BLaER1 (cell line): ENCODE data around the gene PKDREJ.

Experiments used
- H3K27ac ChIP-seq: shearing (Covaris generic); formaldehyde crosslinking; 2 replicates; pipeline ENCODE4 v1.8.1; 2022
- H3K27me3 ChIP-seq: shearing (Covaris generic); formaldehyde crosslinking; 2 replicates; pipeline ENCODE4 v1.8.1; 2022
- H3K36me3 ChIP-seq: shearing (Covaris generic); formaldehyde crosslinking; 2 replicates; pipeline ENCODE4 v1.8.1; 2022
- H3K4me1 ChIP-seq: shearing (Covaris generic); formaldehyde crosslinking; 2 replicates; pipeline ENCODE4 v1.8.1; 2022
- H3K4me2 ChIP-seq: shearing (Covaris generic); formaldehyde crosslinking; 2 replicates; pipeline ENCODE4 v1.8.1; 2022
- H3K4me3 ChIP-seq: shearing (Covaris generic); formaldehyde crosslinking; 2 replicates; pipeline ENCODE4 v1.8.1; 2022
- H3K9ac ChIP-seq: shearing (Covaris generic); formaldehyde crosslinking; 2 replicates; pipeline ENCODE4 v1.8.1; 2022
- H3K9me3 ChIP-seq: shearing (Covaris generic); formaldehyde crosslinking; 2 replicates; pipeline ENCODE4 v1.8.1; 2022
- H4K20me1 ChIP-seq: shearing (Covaris generic); formaldehyde crosslinking; 2 replicates; pipeline ENCODE4 v1.8.1; 2022
- Cebpa-rat ChIP-seq: shearing (Covaris generic); IDR thresholded peaks from 2 replicates; pipeline ENCODE4 v1.8.1; 2022

The PKDREJ gene

GRCh38 chr22:46290121-46290842, 27.1 kb upstream of the PKDREJ start:
- no peak overlapping the region for H3K9ac ChIP-seq

GRCh38 chr22:46289244-46289891, 26.2 kb upstream of the PKDREJ start:
- H3K9ac ChIP-seq = peak overlapping the region; percentile 59; the same call in 1 of the 2 replicates
- TF ChIP-seq Cebpa-rat = no peak
- peak overlapping the region; percentile 89 for H3K27ac ChIP-seq
- H3K27me3 ChIP-seq = no peaks in the 10 kb centered on the region
- H3K4me1 ChIP-seq = peaks cover 81% of the 10 kb centered on the region
- H3K36me3 ChIP-seq = peaks cover 27% of the 10 kb centered on the region
- no peak overlapping the region for H3K4me3 ChIP-seq
- H3K9me3 ChIP-seq = 0 out of 2 replicates have a peak, but pooled peaks cover 4% of the 10 kb centered on the region
- no peaks in the 10 kb centered on the region for H4K20me1 ChIP-seq
- peak overlapping the region; percentile 94 for H3K4me2 ChIP-seq

More at GRCh38 chr22:46290121-46290842, 27.1 kb upstream of the PKDREJ start:
- H3K4me3 ChIP-seq = no peak overlapping the region
- TF ChIP-seq Cebpa-rat = no peak
- H3K27ac ChIP-seq = peak overlapping the region; percentile 89
- peaks cover 90% of the 10 kb centered on the region for H3K4me1 ChIP-seq
- H3K9me3 ChIP-seq = 0 out of 2 replicates have a peak, but pooled peaks cover 4% of the 10 kb centered on the region
- H3K4me2 ChIP-seq = peak overlapping the region; percentile 94
- H3K27me3 ChIP-seq = no peaks in the 10 kb centered on the region
- H3K36me3 ChIP-seq = peaks cover 18% of the 10 kb centered on the region; the same call in 1 of the 2 replicates
- H4K20me1 ChIP-seq = no peaks in the 10 kb centered on the region

- Histone ChIP-seq H3K9me3 (0 out of 2 replicates have a peak, but pooled peaks cover 4% of the 10 kb centered on the region), H3K27me3 (no peaks in the 10 kb centered on the region), H3K4me1 (peaks cover 75% of the 10 kb centered on the region), H3K36me3 (peaks cover 31% of the 10 kb centered on the region), H3K9ac (peak overlapping the region; percentile 59; the same call in 1 of the 2 replicates), H4K20me1 (no peaks in the 10 kb centered on the region), H3K4me3 (no peak overlapping the region), H3K27ac (peak overlapping the region; percentile 89), H3K4me2 (peak overlapping the region; percentile 94)
- no peak for TF ChIP-seq Cebpa-rat
Observed at GRCh38 chr22:46288846-46289243, 25.7 kb upstream of the PKDREJ start.

- H3K4me3 ChIP-seq = peak overlapping the region; percentile 35
- H3K9ac ChIP-seq = peak overlapping the region; percentile 59
- H3K27ac ChIP-seq = peak overlapping the region; percentile 89
- TF ChIP-seq Cebpa-rat = no peak
- peaks cover 68% of the 10 kb centered on the region for H3K4me1 ChIP-seq
- H3K4me2 ChIP-seq = peak overlapping the region; percentile 94
- H3K36me3 ChIP-seq = peaks cover 34% of the 10 kb centered on the region
- no peaks in the 10 kb centered on the region for H4K20me1 ChIP-seq
- 0 out of 2 replicates have a peak, but pooled peaks cover 4% of the 10 kb centered on the region for H3K9me3 ChIP-seq
- H3K27me3 ChIP-seq = no peaks in the 10 kb centered on the region
Observed at GRCh38 chr22:46287873-46288751, 25.0 kb upstream of the PKDREJ start.

- 0 out of 2 replicates have a peak, but pooled peaks cover 4% of the 10 kb centered on the region for H3K9me3 ChIP-seq
- H3K4me1 ChIP-seq = peaks cover 59% of the 10 kb centered on the region
- H3K27me3 ChIP-seq = no peaks in the 10 kb centered on the region
- H3K36me3 ChIP-seq = peaks cover 39% of the 10 kb centered on the region
- H3K4me3 ChIP-seq = peak overlapping the region; percentile 35; the same call in 1 of the 2 replicates
- peak overlapping the region; percentile 94 for H3K4me2 ChIP-seq
- no peak for TF ChIP-seq Cebpa-rat
- H3K27ac ChIP-seq = peak overlapping the region; percentile 89
- peak overlapping the region; percentile 59 for H3K9ac ChIP-seq
- H4K20me1 ChIP-seq = no peaks in the 10 kb centered on the region
Observed at GRCh38 chr22:46286941-46287872, 24.1 kb upstream of the PKDREJ start.

- no peak overlapping the region for H3K4me3 ChIP-seq
- H4K20me1 ChIP-seq = no peaks in the 10 kb centered on the region
- H3K9me3 ChIP-seq = no peaks in the 10 kb centered on the region
- no peak overlapping the region for H3K27ac ChIP-seq
- peaks cover 41% of the 10 kb centered on the region for H3K36me3 ChIP-seq
- no peak overlapping the region for H3K4me2 ChIP-seq
- peaks cover 61% of the 10 kb centered on the region for H3K4me1 ChIP-seq
- no peak for TF ChIP-seq Cebpa-rat
- H3K27me3 ChIP-seq = no peaks in the 10 kb centered on the region
- H3K9ac ChIP-seq = no peak overlapping the region
Observed at GRCh38 chr22:46286006-46286405, 22.9 kb upstream of the PKDREJ start.

GRCh38 chr22:46281866-46282678, 18.9 kb upstream of the PKDREJ start:
- Histone ChIP-seq H3K27me3 (no peaks in the 10 kb centered on the region), H3K36me3 (peaks cover 70% of the 10 kb centered on the region), H3K27ac (no peak overlapping the region), H3K9ac (no peak overlapping the region), H3K4me3 (no peak overlapping the region), H3K9me3 (no peaks in the 10 kb centered on the region), H3K4me2 (peak overlapping the region; percentile 14; the same call in 1 of the 2 replicates), H3K4me1 (peaks cover 29% of the 10 kb centered on the region), H4K20me1 (no peaks in the 10 kb centered on the region)
- TF ChIP-seq Cebpa-rat = no peak

- Histone ChIP-seq H3K36me3 (peaks cover 67% of the 10 kb centered on the region), H3K9ac (no peak overlapping the region), H4K20me1 (no peaks in the 10 kb centered on the region), H3K27ac (no peak overlapping the region), H3K9me3 (no peaks in the 10 kb centered on the region), H3K4me1 (peaks cover 20% of the 10 kb centered on the region), H3K27me3 (no peaks in the 10 kb centered on the region), H3K4me2 (peak overlapping the region; percentile 14; the same call in 1 of the 2 replicates), H3K4me3 (no peak overlapping the region)
- no peak for TF ChIP-seq Cebpa-rat
Observed at GRCh38 chr22:46280999-46281623, 18.0 kb upstream of the PKDREJ start.
